Measurements from ENCODE around the gene RAD9A.

Gene RAD9A

DNA sequence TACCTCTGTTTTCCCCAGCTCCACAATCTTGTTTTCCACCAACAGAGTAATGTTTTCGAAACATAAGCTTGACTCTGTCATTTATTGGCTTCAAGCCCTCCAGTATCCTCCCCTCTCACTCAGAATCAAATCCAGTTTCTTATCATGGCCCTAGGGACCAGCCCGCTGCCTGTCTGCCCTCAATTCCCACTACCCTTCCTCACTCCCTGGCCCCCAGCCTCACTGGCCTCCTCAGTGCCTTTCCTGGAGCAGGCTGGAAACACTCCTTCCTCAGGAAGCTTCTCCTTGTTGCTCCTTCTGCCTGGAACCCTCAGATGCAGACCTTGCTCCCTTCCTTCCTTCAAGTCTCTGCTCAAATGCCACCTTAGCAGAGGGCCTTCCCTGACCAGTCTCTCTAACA, 42.3 kb upstream of the RAD9A start:
- Histone ChIP-seq H3K79me2 (ENCODE audit: insufficient read depth, low read length) (no peaks in the 10 kb centered on the region), H3K27ac (ENCODE audit: low read depth, low read length, poor library complexity, severe bottlenecking) (peak overlapping the region; percentile 17), H3K4me1 (ENCODE audit: insufficient read depth, low read length, severe bottlenecking) (peaks cover 52% of the 10 kb centered on the region), H3F3A (ENCODE audit: insufficient read depth, low read length) (no peaks in the 10 kb centered on the region), H3K9ac (ENCODE audit: low read length) (no peak overlapping the region), H3K4me2 (ENCODE audit: low read length) (no peak overlapping the region), H3K36me3 (ENCODE audit: insufficient read depth, low read length) (peaks cover 8% of the 10 kb centered on the region), H4K20me1 (ENCODE audit: insufficient read depth, low read length) (no peaks in the 10 kb centered on the region), H3K4me3 (ENCODE audit: low read depth, low read length, poor library complexity, severe bottlenecking) (no peak overlapping the region), H3K9me2 (ENCODE audit: low read depth, low read length) (no peaks in the 10 kb centered on the region), H3K9me3 (ENCODE audit: low read length) (no peaks in the 10 kb centered on the region), H3K27me3 (ENCODE audit: insufficient read depth, low read length) (no peaks in the 10 kb centered on the region), H2AFZ (ENCODE audit: low read length) (no peak overlapping the region)
- TF ChIP-seq EZH2 (IDR thresholded peaks at IDR 0.05; ENCODE audit: borderline replicate concordance, low read length), result no peak
- no peak for TF ChIP-seq CTCF (IDR thresholded peaks at IDR 0.05; ENCODE audit: low read length)

DNA sequence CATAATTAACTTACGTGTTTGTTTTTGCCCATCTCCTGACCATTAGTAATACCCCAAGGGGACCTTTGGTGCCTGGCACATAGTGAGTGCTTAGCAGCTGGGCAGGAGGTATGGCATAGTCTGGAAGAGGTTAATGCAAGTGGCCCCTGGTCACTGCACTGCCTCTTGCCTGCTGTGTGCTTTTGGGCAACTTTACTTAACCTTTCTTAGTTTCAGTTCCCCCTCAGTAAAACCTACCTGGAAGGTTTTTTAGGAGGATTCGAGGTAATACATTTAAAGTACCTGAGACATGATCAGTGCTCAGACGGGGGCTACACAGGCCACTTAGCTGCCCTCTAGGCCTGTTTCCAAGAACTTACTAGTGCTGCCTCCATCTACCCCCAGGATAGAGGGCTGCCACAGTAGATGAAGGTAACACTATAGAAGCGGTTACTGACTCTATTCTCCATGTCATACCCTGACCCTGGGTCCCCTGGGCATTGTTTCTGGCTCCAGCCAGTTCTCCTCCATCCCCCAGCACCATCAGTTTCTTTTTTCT, 41.8 kb upstream of the RAD9A start:
- H3K4me3 ChIP-seq (ENCODE audit: low read depth, low read length, poor library complexity, severe bottlenecking), result no peak overlapping the region
- peaks cover 52% of the 10 kb centered on the region for H3K4me1 ChIP-seq (ENCODE audit: insufficient read depth, low read length, severe bottlenecking)
- H3K9me2 ChIP-seq (ENCODE audit: low read depth, low read length), result no peaks in the 10 kb centered on the region
- no peak overlapping the region for H3K9ac ChIP-seq (ENCODE audit: low read length)
- H4K20me1 ChIP-seq (ENCODE audit: insufficient read depth, low read length), result no peaks in the 10 kb centered on the region
- H3K9me3 ChIP-seq (ENCODE audit: low read length), result no peaks in the 10 kb centered on the region
- H3K79me2 ChIP-seq (ENCODE audit: insufficient read depth, low read length), result no peaks in the 10 kb centered on the region
- peaks cover 8% of the 10 kb centered on the region for H3K36me3 ChIP-seq (ENCODE audit: insufficient read depth, low read length)
- H3K27me3 ChIP-seq (ENCODE audit: insufficient read depth, low read length), result no peaks in the 10 kb centered on the region
- H2AFZ ChIP-seq (ENCODE audit: low read length), result no peak overlapping the region
- no peaks in the 10 kb centered on the region for H3F3A ChIP-seq (ENCODE audit: insufficient read depth, low read length)
- TF ChIP-seq EZH2 (IDR thresholded peaks at IDR 0.05; ENCODE audit: borderline replicate concordance, low read length) (no peak), CTCF (IDR thresholded peaks at IDR 0.05; ENCODE audit: low read length) (no peak)
- H3K4me2 ChIP-seq (ENCODE audit: low read length), result no peak overlapping the region
- H3K27ac ChIP-seq (ENCODE audit: low read depth, low read length, poor library complexity, severe bottlenecking), result peak overlapping the region; percentile 17

DNA sequence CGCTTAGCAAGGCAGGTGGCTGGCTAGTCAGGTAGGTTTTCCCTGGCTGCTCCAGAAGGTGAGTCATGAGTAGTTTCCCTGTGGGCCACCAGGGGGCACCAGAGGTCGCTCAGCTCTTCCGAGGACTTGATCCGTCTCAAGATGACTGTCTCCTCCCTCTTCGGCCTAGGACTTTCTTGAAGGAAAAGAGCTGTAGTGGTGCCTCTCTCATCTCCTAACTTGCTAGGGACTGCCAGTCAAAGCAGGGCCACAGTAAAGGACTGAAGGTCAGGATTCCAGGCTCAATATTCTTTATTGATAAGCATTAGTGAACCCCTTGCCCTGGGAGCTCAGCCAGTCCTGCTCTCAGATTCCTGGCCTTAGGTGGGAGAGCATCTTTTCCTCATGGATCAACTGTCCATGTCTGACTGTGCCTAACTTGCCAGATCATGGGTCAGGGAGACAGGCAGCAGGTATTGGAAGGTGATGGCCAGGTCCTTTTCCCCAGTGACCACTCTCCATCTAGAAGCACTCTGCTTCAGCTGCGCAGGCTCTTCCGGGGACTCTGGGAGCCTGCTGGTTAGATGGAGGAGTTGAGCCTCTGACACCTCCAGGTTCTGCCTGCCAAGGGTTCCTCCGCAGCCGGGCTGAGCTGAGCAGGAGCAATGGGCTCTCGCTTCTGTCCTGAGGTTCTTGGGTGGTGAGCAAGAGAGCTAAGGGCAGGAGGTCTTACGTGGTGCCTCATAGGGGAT, 40.3 kb upstream of the RAD9A start:
- H3K9me3 ChIP-seq (ENCODE audit: low read length), result no peaks in the 10 kb centered on the region
- peak overlapping the region; percentile 91 for H3K4me2 ChIP-seq (ENCODE audit: low read length)
- H3K27me3 ChIP-seq (ENCODE audit: insufficient read depth, low read length), result no peaks in the 10 kb centered on the region
- H2AFZ ChIP-seq (ENCODE audit: low read length), result no peak overlapping the region
- H3K4me3 ChIP-seq (ENCODE audit: low read depth, low read length, poor library complexity, severe bottlenecking), result peak overlapping the region; percentile 78
- peaks cover 8% of the 10 kb centered on the region for H3K36me3 ChIP-seq (ENCODE audit: insufficient read depth, low read length)
- H4K20me1 ChIP-seq (ENCODE audit: insufficient read depth, low read length), result no peaks in the 10 kb centered on the region
- H3F3A ChIP-seq (ENCODE audit: insufficient read depth, low read length), result no peaks in the 10 kb centered on the region
- peak overlapping the region; percentile 98 for H3K27ac ChIP-seq (ENCODE audit: low read depth, low read length, poor library complexity, severe bottlenecking)
- TF ChIP-seq CTCF (IDR thresholded peaks at IDR 0.05; ENCODE audit: low read length) (peak; percentile 87), EZH2 (IDR thresholded peaks at IDR 0.05; ENCODE audit: borderline replicate concordance, low read length) (no peak)
- H3K9ac ChIP-seq (ENCODE audit: low read length), result peak overlapping the region; percentile 93; the same call in 1 of the 2 replicates
- H3K9me2 ChIP-seq (ENCODE audit: low read depth, low read length), result no peaks in the 10 kb centered on the region
- H3K79me2 ChIP-seq (ENCODE audit: insufficient read depth, low read length), result no peaks in the 10 kb centered on the region
- H3K4me1 ChIP-seq (ENCODE audit: insufficient read depth, low read length, severe bottlenecking), result peaks cover 54% of the 10 kb centered on the region

Data from OCI-LY1 (cell line).